Urothelium cell line (cell line): Measurements from ENCODE around the gene ADORA1.

Experiments used
- DNase-seq: peaks from one replicate; pipeline ENCODE4 v3.0.0; 2011; ENCODE audit warnings: low spot score, mixed read lengths
- FAIRE-seq: peaks from 2 replicates; lab custom pipeline; 2011; peaks lifted over from hg19 to GRCh38; lab: Jason Lieb, UNC

ADORA1 gene

GRCh38 chr1:203153051-203153988 is 25.8 kb downstream of the ADORA1 start:
- no peak for DNase-seq
- FAIRE-seq: no peak

- FAIRE-seq (no peak), DNase-seq (no peak)
Observed at GRCh38 chr1:203153989-203154821, 26.7 kb downstream of the ADORA1 start.

GRCh38 chr1:203156280-203156679 is 28.8 kb downstream of the ADORA1 start:
- DNase-seq (no peak), FAIRE-seq (no peak)

DNA sequence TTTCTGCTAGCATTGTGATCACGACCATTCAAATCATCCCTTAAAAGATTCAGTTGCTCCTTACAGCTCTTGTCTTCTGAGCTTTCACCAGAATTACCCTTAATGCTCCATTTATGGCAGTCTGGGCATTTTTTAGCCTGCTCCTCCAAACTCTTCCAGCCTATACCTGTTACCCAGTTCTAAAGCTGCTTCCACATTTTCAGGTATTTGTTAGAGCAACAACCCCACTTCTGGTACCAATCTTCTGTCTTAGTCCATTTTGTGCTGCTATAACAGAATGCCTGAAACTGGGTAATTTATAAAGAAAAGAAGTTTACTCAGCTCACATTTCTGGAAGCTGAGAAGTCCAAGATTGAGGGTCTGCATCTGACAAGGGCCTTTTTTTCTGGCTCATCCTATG is 30.9 kb downstream of the ADORA1 start:
- no peak for DNase-seq
- FAIRE-seq: no peak

DNA sequence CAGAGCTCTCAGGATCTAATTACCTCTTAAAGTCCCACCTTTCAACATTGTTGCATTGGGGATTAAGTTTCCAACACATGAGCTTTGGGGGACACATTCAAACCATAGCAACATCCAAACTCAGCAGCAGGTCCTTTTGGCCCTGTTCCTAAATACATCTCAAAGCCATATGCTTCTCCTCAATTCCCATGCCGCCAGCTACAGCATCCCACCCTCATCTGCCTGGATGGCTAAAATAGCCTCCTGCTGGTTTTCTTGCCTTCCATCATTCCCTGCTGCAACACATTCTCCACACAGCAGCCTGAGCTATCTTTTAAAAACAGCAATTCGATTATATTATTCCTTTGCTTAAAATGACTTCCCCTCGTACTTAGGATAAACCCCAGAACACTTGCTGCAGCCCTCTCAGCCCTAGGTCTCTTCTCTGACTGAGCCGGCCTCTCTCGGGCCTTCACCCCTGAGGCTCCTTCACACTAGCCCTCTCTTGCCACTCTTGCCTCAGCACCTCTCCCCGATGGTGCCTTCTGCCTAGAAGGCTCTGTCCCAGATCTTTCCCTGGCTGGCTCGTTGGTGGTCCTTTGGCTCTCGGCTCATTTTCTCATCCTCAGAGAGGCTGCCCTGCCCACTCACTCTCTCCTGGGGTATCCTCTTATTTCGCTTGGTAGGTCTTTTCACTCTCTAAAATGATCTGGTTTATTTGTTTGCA is 31.6 kb downstream of the ADORA1 start:
- FAIRE-seq (no peak), DNase-seq (no peak)

GRCh38 chr1:203159844-203160243 is 32.3 kb downstream of the ADORA1 start:
- no peak for FAIRE-seq
- DNase-seq: no peak

- FAIRE-seq (no peak), DNase-seq (no peak)
Observed at GRCh38 chr1:203161175-203161574, 33.6 kb downstream of the ADORA1 start.

DNA sequence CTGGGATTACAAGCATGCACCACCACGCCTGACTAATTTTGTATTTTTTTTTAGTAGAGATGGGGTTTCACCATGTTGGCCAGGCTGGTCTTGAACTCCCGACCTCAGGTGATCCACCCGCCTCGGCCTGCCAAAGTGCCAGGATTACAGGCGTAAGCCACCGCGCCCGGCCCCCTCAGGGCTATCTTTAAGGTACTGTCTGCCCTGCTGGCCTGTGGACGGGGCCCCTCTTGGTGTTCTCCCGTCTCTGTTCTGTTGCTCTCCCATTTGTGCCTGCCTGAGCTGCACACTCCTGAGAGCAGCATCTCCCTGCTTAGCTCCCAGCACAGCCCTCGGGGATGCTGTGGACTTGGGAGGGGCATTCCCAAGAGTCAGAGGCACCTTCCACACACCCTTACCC is 34.2 kb downstream of the ADORA1 start:
- FAIRE-seq (no peak), DNase-seq (no peak)

DNA sequence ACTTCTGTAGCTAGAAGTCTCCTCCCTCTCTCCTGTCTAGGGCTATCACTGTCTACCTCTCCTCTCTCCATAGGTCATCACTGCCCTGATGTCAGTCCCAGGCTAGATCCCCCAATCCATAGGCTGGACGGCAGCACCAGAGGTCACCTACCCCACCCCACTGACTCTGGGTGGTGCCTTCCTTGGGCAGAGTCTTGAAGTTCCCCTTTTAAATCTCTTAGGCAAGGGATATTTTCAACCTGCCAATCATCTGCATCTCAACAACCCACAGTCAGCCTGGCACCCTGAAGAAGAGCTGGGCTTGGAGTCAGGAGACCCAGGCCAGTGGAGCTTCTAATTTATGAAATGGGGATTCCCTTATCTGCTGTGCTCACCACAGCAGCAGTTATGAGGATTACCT is 34.9 kb downstream of the ADORA1 start:
- DNase-seq (no peak), FAIRE-seq (no peak)

DNA sequence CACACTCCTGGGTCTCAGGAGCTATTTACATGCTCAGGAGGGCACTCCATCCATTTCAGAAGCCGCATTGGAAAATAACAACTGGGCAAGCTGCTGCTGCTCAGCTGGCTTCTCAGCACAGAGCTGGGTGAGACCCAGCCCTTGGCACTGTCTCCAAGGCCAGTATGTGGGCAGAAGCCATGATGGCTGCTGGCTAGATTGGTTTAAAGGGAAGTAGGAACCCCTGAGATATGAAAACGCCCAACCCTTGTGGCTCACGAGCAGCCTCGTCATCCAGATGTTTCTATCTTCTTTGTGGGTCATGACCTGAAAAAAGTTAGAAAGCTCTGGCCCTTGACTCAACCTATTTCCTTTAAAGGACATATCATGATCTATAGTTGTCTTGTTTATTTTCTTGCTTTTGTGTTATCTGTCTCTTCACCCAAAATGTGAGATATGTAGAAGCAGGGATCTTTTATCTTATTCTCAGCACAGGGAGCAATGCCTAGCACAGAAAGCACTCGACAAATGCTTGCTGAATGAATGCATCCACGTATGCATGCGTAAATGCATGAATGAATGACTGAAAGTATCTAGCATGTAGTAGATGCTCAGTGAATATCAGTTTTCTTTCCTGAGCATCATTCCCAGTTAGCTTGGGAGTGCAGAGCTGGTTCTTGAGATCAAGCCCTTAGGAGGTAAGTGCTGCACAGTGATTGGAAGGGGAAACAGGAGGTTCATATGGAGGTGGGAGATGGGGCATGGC is 36.5 kb downstream of the ADORA1 start:
- no peak for FAIRE-seq
- no peak for DNase-seq

DNA sequence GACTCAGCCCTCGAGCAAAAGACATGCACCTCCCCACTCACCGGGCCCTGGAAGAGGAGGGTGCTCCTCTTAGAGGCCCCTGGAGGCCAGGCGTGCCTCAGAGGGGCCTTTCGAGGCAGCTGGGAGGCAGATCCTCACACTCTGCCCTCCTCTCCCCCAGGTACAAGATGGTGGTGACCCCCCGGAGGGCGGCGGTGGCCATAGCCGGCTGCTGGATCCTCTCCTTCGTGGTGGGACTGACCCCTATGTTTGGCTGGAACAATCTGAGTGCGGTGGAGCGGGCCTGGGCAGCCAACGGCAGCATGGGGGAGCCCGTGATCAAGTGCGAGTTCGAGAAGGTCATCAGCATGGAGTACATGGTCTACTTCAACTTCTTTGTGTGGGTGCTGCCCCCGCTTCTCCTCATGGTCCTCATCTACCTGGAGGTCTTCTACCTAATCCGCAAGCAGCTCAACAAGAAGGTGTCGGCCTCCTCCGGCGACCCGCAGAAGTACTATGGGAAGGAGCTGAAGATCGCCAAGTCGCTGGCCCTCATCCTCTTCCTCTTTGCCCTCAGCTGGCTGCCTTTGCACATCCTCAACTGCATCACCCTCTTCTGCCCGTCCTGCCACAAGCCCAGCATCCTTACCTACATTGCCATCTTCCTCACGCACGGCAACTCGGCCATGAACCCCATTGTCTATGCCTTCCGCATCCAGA is 37.7 kb downstream of the ADORA1 start:
- no peak for FAIRE-seq
- DNase-seq: no peak

- FAIRE-seq (no peak), DNase-seq (no peak)
Observed at GRCh38 chr1:203165800-203166161, 38.3 kb downstream of the ADORA1 start.

- DNase-seq (no peak), FAIRE-seq (no peak)
Observed at GRCh38 chr1:203166192-203166940, 38.8 kb downstream of the ADORA1 start.

DNA sequence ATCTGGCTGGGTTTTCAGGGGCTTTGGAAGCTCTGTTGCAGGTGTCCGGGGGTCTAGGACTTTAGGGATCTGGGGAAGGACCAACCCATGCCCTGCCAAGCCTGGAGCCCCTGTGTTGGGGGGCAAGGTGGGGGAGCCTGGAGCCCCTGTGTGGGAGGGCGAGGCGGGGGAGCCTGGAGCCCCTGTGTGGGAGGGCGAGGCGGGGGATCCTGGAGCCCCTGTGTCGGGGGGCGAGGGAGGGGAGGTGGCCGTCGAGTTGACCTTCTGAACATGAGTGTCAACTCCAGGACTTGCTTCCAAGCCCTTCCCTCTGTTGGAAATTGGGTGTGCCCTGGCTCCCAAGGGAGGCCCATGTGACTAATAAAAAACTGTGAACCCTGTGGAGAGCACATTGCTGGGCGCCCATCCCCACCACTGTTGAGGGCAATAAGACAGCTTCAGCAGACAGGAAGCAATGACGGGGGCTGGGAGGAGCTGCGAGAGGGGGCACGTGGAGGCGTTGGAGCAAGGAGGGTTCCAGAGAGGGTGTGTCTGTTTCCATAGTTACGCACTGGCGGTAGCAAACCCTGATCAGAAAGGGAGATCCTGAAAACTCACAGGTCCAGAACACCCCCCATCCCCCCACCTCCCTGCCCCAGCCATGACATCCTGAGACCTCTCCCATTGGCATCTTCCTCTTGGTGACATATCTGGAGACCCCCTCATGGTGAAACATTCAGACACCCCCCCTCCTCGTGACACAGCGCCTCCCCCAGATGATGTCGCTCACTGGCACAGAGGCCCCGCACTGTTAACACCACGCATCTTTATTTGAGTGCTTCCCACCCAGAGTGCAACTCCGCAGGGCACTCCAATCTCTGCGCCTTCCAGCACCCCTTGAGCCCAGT is 39.7 kb downstream of the ADORA1 start:
- DNase-seq (no peak), FAIRE-seq (no peak)

- DNase-seq (no peak), FAIRE-seq (no peak)
Observed at GRCh38 chr1:203167913-203168200, 40.3 kb downstream of the ADORA1 start.

- FAIRE-seq (no peak), DNase-seq (no peak)
Observed at GRCh38 chr1:203168256-203168786, 40.8 kb downstream of the ADORA1 start.

- no peak for DNase-seq
- FAIRE-seq: no peak
Observed at GRCh38 chr1:203168991-203169390, 41.5 kb downstream of the ADORA1 start.

GRCh38 chr1:203169770-203170520 is 42.4 kb downstream of the ADORA1 start:
- FAIRE-seq (no peak), DNase-seq (no peak)
